Colonic mucosa (tissue), 4 donors: Measurements from ENCODE around the gene IRF2. TPM values are rescaled to one million over a fixed set of nuclear protein-coding genes. Genes with fewer than 3 reads are reported as not detected.

Experiments used
- DNase-seq: peaks from one replicate; pipeline ENCODE4 v3.0.0-alpha.2; 2020
- H3K27ac ChIP-seq: fragments of 200-600 bp; one replicate; pipeline ENCODE4 v1.8.0; 2021
- H3K27me3 ChIP-seq: fragments of 200-600 bp; one replicate; pipeline ENCODE4 v1.8.0; 2021
- H3K36me3 ChIP-seq: fragments of 200-600 bp; one replicate; pipeline ENCODE4 v1.8.0; 2021
- H3K4me1 ChIP-seq: fragments of 200-600 bp; one replicate; pipeline ENCODE4 v1.8.0; 2021; ENCODE audit warnings: mild to moderate bottlenecking
- H3K4me3 ChIP-seq: fragments of 200-600 bp; one replicate; pipeline ENCODE4 v1.8.0; 2021
- H3K9ac ChIP-seq, 2 donors: one replicate each; pipeline ENCODE4 v1.7.0; 2013; ENCODE audit warnings: control low read depth in 2 of 2, low read depth in 2 of 2, low read length in 2 of 2
- H3K9me3 ChIP-seq: fragments of 200-600 bp; one replicate; pipeline ENCODE4 v1.8.0; 2021
- intact Hi-C: fragments of 100-400 bp; cut with DNase I; formaldehyde crosslinking; loops from one replicate; pipeline ENCODE4 v1.14.1; 2022
- total RNA-seq, 2 donors: library from RNA; stranded (reverse); fragmentation: NEBNext Ultra II Directional in 1 of 2; extraction: Animal tissue kit (Norgen Biotek cat#: 25700) in 1 of 2; gene quantifications; one replicate each; pipeline ENCODE4 v1.2.1, GENCODE V29; 2021
- TF ChIP-seq, protein P1 (sequence below): fragments of 200-600 bp; IDR thresholded peaks from one replicate; pipeline ENCODE4 v1.8.0; 2022; ENCODE audit warnings: antibody characterized with exemption, mild to moderate bottlenecking
- donor health status: healthy.
- donor health status: DM: no; HTN: no; CAD: no.
- donor health status: DM: no; HTN: no; CAD: no.

Gene IRF2
- total RNA-seq, 2 donors from 2014 or later: 36.2 to 61.9 TPM

DNA sequence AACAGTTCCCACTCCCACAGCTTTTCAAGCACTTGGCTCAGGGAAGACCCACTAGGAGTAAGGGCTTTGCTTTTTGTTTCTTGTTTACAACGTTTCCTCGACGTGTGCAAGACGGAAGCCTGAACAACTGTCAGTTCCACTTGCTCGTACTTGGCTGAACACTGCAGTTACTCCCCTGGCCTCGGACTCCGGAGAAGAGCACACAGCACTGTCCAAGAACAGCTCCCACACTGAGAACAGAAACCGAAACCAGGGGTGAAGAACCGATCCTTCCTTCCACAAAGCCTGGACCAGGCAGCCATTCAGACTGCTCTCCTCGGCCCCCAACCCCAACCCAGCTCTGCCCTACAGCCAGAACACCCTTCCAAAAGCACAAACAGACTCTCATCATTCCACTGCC lies 25.5 kb downstream of the IRF2 start:
- H3K9ac ChIP-seq: peak overlapping the region; percentile 30 to 36
- no peak for DNase-seq
- no peaks in the 10 kb centered on the region for H3K4me1 ChIP-seq
- H3K27ac ChIP-seq: peak overlapping the region; percentile 56
- peak overlapping the region; percentile 20 for H3K4me3 ChIP-seq
- H3K36me3 ChIP-seq: no peaks in the 10 kb centered on the region
- no peaks in the 10 kb centered on the region for H3K9me3 ChIP-seq
- intact Hi-C loops: no loop called here
- TF ChIP-seq, protein P1, sequence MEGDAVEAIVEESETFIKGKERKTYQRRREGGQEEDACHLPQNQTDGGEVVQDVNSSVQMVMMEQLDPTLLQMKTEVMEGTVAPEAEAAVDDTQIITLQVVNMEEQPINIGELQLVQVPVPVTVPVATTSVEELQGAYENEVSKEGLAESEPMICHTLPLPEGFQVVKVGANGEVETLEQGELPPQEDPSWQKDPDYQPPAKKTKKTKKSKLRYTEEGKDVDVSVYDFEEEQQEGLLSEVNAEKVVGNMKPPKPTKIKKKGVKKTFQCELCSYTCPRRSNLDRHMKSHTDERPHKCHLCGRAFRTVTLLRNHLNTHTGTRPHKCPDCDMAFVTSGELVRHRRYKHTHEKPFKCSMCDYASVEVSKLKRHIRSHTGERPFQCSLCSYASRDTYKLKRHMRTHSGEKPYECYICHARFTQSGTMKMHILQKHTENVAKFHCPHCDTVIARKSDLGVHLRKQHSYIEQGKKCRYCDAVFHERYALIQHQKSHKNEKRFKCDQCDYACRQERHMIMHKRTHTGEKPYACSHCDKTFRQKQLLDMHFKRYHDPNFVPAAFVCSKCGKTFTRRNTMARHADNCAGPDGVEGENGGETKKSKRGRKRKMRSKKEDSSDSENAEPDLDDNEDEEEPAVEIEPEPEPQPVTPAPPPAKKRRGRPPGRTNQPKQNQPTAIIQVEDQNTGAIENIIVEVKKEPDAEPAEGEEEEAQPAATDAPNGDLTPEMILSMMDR: no peak
- H3K27me3 ChIP-seq: no peaks in the 10 kb centered on the region

DNA sequence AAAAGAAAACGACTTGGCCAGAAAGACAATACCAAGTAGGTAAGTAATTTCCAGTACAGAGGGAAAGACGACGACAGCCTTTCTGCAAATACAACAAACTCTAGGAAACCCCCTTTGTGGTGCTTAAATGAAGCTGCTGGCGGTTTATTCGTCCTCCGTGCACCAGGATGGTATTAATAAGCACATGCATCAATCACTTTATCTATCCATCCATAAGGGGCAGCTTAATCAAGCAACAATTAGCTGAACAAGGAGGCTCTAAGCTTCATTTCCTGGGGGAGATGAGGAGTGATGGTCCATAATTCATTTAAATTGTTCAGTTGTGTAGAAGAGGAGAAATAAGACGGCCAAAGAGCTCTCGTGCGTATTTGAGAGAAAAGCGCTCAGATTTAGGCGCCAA lies 26.2 kb downstream of the IRF2 start:
- TF ChIP-seq, protein P1: no peak
- intact Hi-C loops: no loop called here
- no peaks in the 10 kb centered on the region for H3K4me1 ChIP-seq

DNA sequence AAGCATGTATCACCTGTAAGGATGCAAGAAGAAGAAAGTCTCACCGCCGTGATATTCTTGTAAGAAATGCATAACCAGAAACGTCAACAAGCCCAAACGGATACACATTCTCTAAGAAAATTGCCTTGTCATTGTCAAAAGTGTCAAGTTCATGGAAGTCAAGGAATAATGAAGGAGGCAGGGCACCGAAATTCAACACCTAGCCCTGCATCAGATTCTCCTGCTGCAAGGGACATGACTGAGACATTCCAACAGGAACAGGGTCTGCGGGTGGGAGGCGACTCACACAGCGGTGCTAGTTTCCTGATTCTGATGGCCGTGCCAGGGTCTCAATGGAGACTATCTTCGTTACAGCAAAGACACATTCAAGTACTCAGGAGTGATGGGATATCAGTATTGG lies 26.7 kb downstream of the IRF2 start:
- DNase-seq: no peak
- intact Hi-C loops: no loop called here
- Histone ChIP-seq H3K36me3 (no peaks in the 10 kb centered on the region), H3K27me3 (no peaks in the 10 kb centered on the region), H3K4me3 (no peak overlapping the region), H3K4me1 (no peaks in the 10 kb centered on the region), H3K27ac (no peak overlapping the region), H3K9ac (no peak overlapping the region), H3K9me3 (no peaks in the 10 kb centered on the region)
- TF ChIP-seq, protein P1: no peak

More for the DNA sequence above, 26.2 kb downstream of the IRF2 start:
- Histone ChIP-seq H3K9me3 (no peaks in the 10 kb centered on the region), H3K27me3 (no peaks in the 10 kb centered on the region), H3K9ac (no peak overlapping the region), H3K36me3 (no peaks in the 10 kb centered on the region), H3K27ac (peak overlapping the region; percentile 56), H3K4me3 (no peak overlapping the region)
- no peak for DNase-seq

DNA sequence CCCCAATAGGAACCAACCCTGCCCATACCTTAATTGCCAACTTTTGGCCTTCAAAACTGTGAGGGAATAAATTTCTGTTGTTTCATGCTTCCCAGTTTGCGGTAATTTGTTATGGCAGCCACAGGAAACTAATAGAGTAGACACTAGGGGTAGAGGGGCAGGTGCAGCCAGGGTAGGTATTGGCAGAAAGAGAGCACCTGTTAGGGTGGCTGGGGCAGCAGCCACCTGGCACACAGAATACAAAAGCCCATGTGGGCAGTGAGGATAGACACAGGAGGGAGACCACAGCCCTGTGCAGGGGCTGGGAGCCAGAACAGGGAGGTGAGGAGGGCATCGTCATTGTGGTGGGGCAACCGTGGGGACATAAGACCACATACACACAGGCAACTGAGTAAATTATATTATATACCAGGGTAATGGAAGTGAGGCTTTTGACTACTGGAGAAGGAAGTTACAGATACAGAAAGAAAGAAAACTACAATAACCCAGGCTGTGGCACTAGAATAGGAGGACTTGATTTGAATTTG lies 28.2 kb downstream of the IRF2 start:
- H3K27me3 ChIP-seq: no peaks in the 10 kb centered on the region
- no peaks in the 10 kb centered on the region for H3K9me3 ChIP-seq
- H3K36me3 ChIP-seq: no peaks in the 10 kb centered on the region
- no peak for DNase-seq
- no peak overlapping the region for H3K27ac ChIP-seq
- H3K4me3 ChIP-seq: no peak overlapping the region
- no peaks in the 10 kb centered on the region for H3K4me1 ChIP-seq
- intact Hi-C loops: no loop called here
- H3K9ac ChIP-seq: no peak overlapping the region
- TF ChIP-seq, protein P1: no peak

DNA sequence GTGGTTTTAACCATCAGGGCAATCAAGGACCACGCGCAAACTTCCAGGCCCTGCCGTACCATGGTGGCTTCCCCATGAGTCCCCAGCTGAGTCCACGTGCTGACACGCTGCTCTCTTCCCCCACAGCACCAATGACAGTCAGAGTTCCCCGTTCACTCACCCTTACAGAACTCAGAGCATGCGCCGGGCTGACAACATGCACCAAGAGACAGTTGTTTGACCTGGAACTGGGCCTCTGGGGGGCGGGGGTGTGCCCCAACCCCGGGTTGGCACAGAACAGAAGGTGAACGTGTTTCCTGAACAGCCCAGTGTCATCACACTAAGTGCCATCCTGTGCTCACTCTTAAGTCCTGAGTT lies 29.4 kb downstream of the IRF2 start:
- no peak overlapping the region for H3K4me3 ChIP-seq
- no peak overlapping the region for H3K9ac ChIP-seq
- no peaks in the 10 kb centered on the region for H3K36me3 ChIP-seq
- no peak for DNase-seq
- no peaks in the 10 kb centered on the region for H3K27me3 ChIP-seq
- no peaks in the 10 kb centered on the region for H3K9me3 ChIP-seq
- H3K4me1 ChIP-seq: no peaks in the 10 kb centered on the region
- intact Hi-C loops: no loop called here
- TF ChIP-seq, protein P1: no peak
- no peak overlapping the region for H3K27ac ChIP-seq
